Astrocyte of the spinal cord (primary cell): ENCODE data around the gene ZNF410.
"Not testable (repeated sequence)": the region's sequence is repeated elsewhere in the genome, so short reads cannot be mapped to it uniquely, and the experiment has no call there.

Experiments
- DNase-seq: peaks from one replicate; pipeline ENCODE4 v3.0.0; 2011; ENCODE audit warnings: low read depth, low spot score
- H3K4me3 ChIP-seq: 2 replicates; pipeline ENCODE4 v1.5.1; 2011; ENCODE audit warnings: low read depth, mild to moderate bottlenecking, low read length, moderate library complexity
- CTCF ChIP-seq: IDR thresholded peaks from 2 replicates; pipeline ENCODE4 v1.5.1; 2012; ENCODE audit warnings: low read depth, mild to moderate bottlenecking, low read length, inconsistent platforms
- in situ Hi-C: cut with HindIII; loops from 2 replicates; pipeline ENCODE4 v1.10.0; 2017; ENCODE audit warnings: low sequenced_read_pairs

Gene ZNF410

GRCh38 chr14:73895939-73896338, 9.3 kb downstream of the ZNF410 start:
- no peak overlapping the region for H3K4me3 ChIP-seq
- in situ Hi-C loops: no loop called here
- no peak for DNase-seq
- no peak for TF ChIP-seq CTCF

GRCh38 chr14:73896521-73896920, 9.9 kb downstream of the ZNF410 start:
- H3K4me3 ChIP-seq: no peak overlapping the region
- in situ Hi-C loops: no loop called here
- DNase-seq: no peak
- TF ChIP-seq CTCF: no peak

GRCh38 chr14:73903028-73903427, 16.4 kb downstream of the ZNF410 start:
- in situ Hi-C loops: no loop called here
- no peak for TF ChIP-seq CTCF
- H3K4me3 ChIP-seq: no peak overlapping the region
- DNase-seq: no peak

GRCh38 chr14:73909681-73910080, 23.0 kb downstream of the ZNF410 start:
- H3K4me3 ChIP-seq: no peak overlapping the region
- TF ChIP-seq CTCF: no peak
- no peak for DNase-seq
- in situ Hi-C loops: no loop called here

- no peak overlapping the region for H3K4me3 ChIP-seq
- in situ Hi-C loops: no loop called here
- DNase-seq: peak; percentile 55
- TF ChIP-seq CTCF: no peak
These were observed 26.6 kb downstream of the ZNF410 start for GRCh38 chr14:73913256-73913655.

GRCh38 chr14:73916324-73916723, 29.7 kb downstream of the ZNF410 start:
- no peak for TF ChIP-seq CTCF
- no peak overlapping the region for H3K4me3 ChIP-seq
- in situ Hi-C loops: no loop called here
- DNase-seq: no peak

GRCh38 chr14:73919457-73919856, 32.8 kb downstream of the ZNF410 start:
- not testable (repeated sequence) for DNase-seq

More at GRCh38 chr14:73919457-73919856, 32.8 kb downstream of the ZNF410 start:
- H3K4me3 ChIP-seq, in situ Hi-C loops: not testable (repeated sequence)
